Kidney epithelial cell (primary cell): ENCODE measurements around the gene RAD51B. TPM values are rescaled to one million over a fixed set of nuclear protein-coding genes. Genes with fewer than 3 reads are reported as not detected.
"Not testable (repeated sequence)": the region's sequence is repeated elsewhere in the genome, so short reads cannot be mapped to it uniquely, and the experiment has no call there.

ENCODE experiments used
- DNase-seq: peaks from one replicate; pipeline ENCODE4 v3.0.0-alpha.2; 2010; ENCODE audit warnings: low read depth
- H3K27me3 ChIP-seq: 2 replicates; pipeline ENCODE4 v1.6.0; 2011; ENCODE audit warnings: low read length; ENCODE audit not compliant: control insufficient read depth, insufficient read depth
- H3K36me3 ChIP-seq: 2 replicates; pipeline ENCODE4 v1.5.1; 2011; ENCODE audit warnings: low read length; ENCODE audit not compliant: control insufficient read depth, insufficient read depth
- H3K4me3 ChIP-seq: 2 replicates; pipeline ENCODE4 v1.5.1; 2011; ENCODE audit warnings: low read depth, mild to moderate bottlenecking, control low read depth, low read length
- total RNA-seq: library from RNA; depleted of rRNA; stranded (reverse); fragments of >200 nt; gene quantifications from 2 replicates; pipeline ENCODE4 v1.2.3, GENCODE V29; 2015
- TF ChIP-seq, protein P1 (sequence below): IDR thresholded peaks from 2 replicates; pipeline ENCODE4 v1.5.1; 2011; ENCODE audit warnings: mild to moderate bottlenecking, moderate library complexity, low read length, control low read depth, inconsistent platforms; ENCODE audit not compliant: insufficient read depth, poor library complexity, severe bottlenecking

RAD51B gene
- total RNA-seq, 1 donor from 2014 or later, result 9.5 TPM

DNA sequence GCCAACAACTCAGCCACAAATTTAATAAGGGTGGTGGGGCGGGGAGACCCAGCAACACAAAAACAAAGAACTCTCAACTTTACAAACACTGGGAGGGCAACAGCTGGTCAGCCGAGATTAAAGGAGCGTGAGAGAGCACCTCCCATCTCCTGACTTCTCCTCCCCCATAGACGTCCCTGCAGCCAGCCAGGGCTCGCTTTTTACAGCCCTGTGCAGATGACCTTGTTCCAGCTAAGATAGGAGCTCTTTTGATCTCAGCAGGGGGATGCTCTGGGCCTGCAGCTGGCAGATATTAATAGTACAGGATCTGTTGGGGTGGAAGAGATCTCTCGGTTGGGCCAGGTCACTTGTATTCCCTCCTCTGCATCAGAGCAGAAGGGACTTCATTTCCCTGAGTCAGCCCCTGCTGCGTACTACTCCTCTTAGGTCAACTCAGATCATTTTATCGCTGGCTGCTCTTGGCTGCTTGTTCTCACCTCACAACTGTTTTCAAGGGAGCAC, 475.8 kb downstream of the RAD51B start:
- Histone ChIP-seq H3K4me3 (no peak overlapping the region), H3K27me3 (no peaks in the 10 kb centered on the region), H3K36me3 (no peaks in the 10 kb centered on the region)
- TF ChIP-seq, protein P1, sequence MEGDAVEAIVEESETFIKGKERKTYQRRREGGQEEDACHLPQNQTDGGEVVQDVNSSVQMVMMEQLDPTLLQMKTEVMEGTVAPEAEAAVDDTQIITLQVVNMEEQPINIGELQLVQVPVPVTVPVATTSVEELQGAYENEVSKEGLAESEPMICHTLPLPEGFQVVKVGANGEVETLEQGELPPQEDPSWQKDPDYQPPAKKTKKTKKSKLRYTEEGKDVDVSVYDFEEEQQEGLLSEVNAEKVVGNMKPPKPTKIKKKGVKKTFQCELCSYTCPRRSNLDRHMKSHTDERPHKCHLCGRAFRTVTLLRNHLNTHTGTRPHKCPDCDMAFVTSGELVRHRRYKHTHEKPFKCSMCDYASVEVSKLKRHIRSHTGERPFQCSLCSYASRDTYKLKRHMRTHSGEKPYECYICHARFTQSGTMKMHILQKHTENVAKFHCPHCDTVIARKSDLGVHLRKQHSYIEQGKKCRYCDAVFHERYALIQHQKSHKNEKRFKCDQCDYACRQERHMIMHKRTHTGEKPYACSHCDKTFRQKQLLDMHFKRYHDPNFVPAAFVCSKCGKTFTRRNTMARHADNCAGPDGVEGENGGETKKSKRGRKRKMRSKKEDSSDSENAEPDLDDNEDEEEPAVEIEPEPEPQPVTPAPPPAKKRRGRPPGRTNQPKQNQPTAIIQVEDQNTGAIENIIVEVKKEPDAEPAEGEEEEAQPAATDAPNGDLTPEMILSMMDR, result no peak
- DNase-seq, result no peak

DNA sequence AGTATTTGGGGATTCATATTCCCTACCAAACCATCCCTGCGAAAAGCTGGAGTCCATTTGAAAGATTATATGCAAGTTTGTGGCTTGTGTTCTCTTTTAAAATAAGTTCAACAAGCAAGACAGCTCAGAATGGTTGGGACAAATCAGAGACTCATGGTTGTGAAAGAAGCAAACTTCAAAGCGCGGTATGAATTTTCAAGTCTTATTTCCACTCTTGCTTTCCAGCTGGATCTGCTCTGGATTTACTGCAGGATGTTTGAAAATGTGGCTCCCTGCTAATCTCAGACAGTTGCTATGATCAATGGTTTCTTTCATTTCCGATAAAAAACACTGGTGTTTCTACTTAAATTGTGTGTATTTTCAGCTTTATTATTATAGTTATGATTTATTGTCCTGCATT, 477.5 kb downstream of the RAD51B start:
- no peaks in the 10 kb centered on the region for H3K36me3 ChIP-seq
- TF ChIP-seq, protein P1, result no peak
- no peak overlapping the region for H3K4me3 ChIP-seq
- no peaks in the 10 kb centered on the region for H3K27me3 ChIP-seq
- no peak for DNase-seq

DNA sequence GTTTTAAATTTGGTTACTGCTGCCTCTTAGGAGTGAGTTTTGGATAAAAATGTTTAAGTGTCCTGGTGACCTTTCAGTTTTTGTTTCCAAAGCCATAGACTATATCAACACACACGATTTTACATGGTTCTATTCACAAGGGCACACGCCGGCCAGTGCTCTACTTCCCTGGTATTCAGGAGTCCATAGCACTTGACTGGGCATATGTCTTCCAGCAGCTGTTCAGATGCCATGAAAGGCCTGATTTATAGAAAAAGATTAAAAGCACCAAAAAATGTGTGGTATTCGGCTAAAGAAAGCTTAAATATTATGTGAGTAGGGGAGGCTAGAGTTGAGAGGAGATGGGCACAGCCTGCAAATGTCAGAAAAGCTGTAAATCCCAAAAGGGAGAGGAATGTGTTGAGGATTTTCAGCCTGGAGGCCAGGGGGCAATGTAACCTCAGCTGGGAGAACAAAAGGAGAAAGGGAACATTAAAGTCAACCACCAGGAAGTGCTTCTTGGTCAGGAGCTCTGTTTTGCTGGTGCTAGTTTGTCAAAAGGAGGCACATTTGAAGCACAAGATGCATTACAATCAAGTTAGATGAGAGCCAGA, 478.4 kb downstream of the RAD51B start:
- H3K27me3 ChIP-seq, result no peaks in the 10 kb centered on the region
- TF ChIP-seq, protein P1, result peak; percentile 1
- no peak overlapping the region for H3K4me3 ChIP-seq
- H3K36me3 ChIP-seq, result no peaks in the 10 kb centered on the region
- no peak for DNase-seq

DNA sequence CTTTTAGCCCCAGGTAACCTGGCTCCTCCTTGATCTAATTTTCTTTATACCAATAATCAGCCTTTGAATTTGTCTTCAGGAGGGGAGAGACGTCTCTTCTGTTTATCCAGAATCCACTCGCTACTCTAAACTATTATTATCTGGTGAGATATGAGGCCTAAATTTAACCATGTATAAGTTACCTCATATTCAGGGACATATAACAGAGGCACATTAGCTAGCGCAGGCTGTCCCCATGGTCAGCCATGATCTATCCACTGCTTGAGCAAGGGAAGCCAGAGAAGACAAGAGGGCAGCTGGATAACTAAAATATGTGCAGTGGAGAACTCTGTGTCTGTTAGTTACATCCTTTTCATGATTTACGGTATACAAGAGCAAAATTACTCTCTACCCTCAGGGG, 481.0 kb downstream of the RAD51B start:
- Histone ChIP-seq H3K27me3 (no peaks in the 10 kb centered on the region), H3K36me3 (no peaks in the 10 kb centered on the region), H3K4me3 (no peak overlapping the region)
- no peak for DNase-seq
- TF ChIP-seq, protein P1, result no peak

DNA sequence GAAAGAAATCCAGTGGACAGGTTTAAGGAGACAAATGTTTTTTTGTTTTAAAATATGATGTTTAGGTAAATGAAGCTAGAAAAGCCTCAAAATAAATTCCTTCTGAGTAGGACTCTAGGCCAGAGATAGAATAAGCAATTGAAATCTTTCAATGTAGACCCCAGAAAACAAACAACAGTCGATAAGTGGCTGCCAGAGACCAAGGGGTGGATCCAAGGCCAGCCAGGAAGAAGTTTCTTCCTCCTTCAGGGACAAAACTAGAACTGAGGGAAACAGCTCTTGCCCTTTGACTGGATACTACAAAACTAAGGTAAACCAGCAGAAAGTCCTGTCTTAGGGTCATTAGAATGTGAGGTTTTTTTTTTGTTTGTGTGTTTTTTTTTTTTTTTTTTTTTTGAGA, 481.6 kb downstream of the RAD51B start:
- Histone ChIP-seq H3K4me3 (no peak overlapping the region), H3K36me3 (no peaks in the 10 kb centered on the region), H3K27me3 (no peaks in the 10 kb centered on the region)
- TF ChIP-seq, protein P1, result no peak
- no peak for DNase-seq

DNA sequence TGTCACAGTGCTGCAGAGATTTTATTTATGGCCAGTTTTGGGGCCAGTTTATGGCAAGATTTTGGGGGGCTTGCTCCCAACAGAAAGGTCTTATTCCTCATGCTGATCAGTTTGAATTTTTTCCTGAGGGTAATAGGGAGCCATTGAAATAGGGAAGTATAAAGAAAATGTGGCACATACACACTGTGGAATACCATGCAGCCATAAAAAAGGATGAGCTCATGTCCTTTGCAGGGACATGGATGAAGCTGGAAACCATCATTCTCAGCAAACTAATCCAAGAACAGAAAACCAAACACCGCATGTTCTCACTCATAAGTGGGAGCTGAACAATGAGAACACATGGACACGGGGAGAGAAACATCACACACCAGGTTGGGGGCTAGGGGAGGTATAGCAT, 483.4 kb downstream of the RAD51B start:
- H3K4me3 ChIP-seq, H3K27me3 ChIP-seq, H3K36me3 ChIP-seq, DNase-seq: not testable (repeated sequence)
